ENCODE results near the gene ZFPL1.

The ZFPL1 gene

DNA sequence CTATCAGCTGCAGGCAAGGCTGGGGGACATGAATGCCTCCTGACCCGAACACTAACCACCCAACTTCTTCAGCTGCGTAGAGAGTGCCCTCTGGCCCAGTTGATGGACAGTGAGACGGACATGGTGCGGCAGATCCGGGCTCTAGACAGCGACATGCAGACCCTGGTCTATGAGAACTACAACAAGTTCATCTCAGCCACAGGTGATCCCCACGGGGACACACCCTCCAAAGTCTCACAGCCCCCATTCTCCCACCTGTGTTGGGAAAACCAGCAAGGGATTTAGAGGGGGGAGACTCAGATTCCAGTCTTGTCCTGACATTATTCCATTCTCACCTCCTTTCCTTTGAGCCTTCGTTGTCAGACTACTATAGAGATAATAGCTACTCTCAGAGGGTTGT is 12.9 kb downstream of the ZFPL1 start:
- no peak for DNase-seq

DNA sequence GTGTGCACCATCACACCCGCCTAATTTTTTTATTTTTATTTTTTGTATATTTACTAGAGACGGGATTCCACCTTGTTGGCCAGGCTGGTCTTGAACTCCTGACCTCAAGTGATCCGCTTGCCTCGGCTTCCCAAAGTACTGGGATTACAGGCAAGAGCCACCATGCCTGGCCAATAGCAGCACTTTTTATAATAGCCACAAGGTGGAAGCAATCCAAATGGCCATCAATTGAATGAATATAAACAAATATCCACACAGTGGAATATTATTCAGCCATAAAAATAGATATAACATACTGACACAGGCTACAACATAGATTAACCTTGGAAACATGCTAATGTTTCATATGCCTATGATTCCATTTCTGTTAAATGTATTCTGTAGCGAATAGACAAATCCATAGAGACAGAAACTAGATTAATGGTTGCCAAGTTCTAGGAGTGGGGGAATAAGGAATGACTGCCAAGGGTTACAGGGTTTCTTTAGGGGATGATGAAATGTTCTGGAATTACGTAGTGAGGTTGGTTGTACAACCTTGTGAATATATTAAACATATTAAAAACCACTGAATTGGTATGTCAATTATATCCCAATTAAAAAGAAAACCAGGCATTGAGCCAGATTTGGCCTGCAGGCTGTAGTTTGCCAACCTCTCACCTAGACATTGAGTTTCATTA is 16.8 kb downstream of the ZFPL1 start:
- DNase-seq = no peak

DNA sequence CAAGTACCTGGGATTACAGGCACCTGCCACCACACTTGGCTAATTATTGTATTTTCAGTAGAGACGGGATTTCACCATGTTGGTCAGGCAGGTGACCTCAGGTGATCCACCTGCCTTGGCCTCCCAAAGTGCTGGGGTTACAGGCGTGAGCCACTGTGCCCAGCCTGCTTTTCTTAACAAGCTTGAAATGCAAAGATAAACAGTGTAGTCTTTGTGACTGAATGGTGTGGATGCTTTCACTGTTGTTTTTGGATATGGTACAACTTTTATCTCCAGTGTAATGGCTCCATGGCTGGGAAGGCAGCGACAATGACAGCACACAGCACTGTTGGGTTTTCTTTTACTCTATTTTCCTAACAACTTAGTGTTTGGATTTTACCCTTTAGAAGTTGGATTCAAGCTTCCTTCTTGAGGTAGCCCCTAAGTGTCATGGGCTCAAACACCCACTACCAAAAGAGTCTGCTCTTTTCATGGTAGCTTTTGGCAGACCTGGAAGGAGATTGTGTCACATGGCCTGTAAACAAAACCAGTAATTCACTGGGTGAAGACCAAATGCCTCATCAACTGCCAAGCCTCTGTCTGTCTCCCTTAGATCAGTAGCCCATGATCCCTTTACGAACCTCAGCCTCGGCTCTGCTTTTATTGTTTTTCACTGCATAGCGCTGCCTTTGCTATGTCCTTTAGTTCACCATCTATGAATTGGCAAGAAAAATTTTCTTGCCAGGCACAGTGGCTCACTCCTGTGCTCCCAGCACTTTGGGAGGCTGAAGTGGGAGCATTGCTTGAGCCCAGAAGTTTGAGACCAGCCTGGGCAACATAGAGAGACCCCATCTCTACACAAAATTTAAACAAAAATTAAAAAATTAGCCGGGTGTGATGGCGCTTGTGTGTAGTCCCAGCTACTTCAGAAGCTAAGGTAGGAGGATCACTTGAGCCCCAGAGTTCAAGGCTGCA is 18.4 kb downstream of the ZFPL1 start:
- no peak for DNase-seq

DNA sequence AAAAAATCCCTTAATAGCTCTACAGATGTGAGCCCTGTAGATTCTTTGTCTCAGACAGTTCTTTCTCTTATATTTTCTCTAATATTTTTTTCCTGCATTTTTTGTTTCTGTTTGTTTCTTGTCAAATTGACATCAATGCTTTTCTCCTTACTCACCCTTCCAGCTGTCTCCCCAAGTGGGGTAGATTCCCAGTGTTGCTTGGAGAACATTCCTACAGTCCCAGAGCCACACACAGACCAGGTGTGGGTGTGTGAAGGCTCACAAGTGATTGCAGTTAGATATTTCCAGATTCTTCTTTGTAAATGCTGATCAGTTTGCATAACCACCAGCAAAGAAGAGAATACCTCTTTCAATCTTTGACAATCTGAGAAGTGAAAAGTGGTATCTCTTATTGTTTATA is 19.5 kb downstream of the ZFPL1 start:
- no peak for DNase-seq

GRCh38 chr11:65104628-65105027 is 20.6 kb downstream of the ZFPL1 start:
- DNase-seq = no peak

DNA sequence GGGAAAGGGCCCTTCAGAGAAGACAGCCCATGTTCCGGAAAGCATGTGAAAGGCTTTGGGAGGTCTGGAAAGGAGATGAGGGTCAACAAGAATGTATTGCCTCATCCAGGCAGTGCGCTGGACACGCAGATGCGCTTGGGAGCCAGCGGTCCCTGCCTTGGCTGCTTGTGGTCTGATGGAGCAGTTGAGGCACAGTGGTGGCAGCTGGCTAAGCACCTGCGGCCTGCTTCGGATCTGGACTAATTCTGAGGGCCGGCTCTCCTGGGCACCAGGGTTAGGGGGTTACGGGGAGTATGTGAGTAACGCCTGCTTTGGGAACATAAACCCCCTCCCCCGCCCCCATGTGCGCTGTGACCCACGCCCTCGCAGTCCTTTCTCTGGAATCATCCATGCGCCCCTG is 23.1 kb downstream of the ZFPL1 start:
- no peak for DNase-seq

DNA sequence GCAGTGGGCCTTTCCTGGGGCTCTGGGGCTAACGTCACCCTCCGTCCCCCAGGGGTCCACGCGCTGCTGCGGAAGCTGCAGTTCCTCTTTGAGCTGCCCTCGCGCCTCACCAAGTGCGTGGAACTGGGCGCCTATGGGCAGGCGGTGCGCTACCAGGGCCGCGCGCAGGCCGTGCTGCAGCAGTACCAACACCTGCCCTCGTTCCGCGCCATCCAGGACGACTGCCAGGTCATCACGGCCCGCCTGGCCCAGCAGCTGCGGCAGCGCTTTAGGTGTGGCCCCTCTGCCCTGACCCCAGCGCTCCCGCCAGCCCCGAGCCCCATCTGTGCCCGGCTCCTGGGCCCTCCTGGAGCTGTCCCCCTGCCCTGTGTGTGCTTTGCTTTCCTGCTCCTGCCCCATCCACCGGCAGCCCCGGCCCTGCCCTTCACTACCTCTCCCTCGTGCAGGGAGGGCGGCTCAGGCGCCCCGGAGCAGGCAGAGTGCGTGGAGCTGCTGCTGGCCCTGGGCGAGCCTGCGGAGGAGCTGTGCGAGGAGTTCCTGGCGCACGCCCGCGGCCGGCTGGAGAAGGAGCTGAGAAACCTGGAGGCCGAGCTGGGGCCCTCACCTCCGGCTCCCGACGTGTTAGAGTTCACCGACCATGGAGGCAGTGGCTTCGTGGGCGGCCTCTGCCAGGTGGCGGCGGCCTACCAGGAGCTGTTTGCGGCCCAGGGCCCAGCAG is 23.9 kb downstream of the ZFPL1 start:
- DNase-seq = no peak

GRCh38 chr11:65108469-65109123 is 24.6 kb downstream of the ZFPL1 start:
- no peak for DNase-seq

DNA sequence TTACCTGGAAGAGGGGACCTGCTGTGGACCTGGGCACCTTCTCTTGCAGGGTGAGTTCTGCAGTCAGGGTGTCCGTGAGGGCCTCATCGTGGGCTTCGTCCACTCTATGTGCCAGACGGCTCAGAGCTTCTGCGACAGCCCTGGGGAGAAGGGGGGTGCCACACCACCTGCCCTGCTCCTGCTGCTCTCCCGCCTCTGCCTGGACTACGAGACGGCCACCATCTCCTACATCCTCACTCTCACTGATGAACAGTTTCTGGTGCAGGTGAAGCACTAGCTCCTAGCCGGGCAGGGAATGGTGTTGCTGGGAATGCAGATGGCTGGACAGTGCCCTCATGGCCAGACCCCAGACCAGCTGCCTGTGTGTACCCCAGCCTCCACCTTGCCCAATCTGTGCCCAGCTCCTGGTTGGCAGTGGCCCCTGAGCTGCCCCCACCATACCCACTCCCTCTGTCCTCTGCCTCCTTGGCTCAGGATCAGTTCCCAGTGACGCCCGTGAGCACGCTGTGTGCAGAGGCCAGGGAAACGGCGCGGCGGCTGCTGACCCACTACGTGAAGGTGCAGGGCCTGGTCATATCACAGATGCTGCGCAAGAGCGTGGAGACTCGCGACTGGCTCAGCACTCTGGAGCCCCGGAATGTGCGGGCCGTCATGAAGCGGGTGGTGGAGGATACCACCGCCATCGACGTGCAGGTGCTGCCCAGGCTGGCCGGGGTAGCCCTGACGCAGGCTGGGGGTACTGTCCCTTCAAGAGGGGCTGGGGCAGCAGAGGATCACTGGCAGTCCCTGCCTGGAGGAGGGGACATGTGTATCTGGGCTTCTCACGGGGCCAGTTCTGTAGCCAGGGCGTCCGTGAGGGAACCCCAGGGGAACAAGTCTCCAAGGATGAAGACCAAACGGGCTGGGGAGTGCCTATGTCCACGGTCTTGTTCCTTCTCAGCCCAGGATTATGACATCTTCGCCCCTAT is 25.5 kb downstream of the ZFPL1 start:
- no peak for DNase-seq

DNA sequence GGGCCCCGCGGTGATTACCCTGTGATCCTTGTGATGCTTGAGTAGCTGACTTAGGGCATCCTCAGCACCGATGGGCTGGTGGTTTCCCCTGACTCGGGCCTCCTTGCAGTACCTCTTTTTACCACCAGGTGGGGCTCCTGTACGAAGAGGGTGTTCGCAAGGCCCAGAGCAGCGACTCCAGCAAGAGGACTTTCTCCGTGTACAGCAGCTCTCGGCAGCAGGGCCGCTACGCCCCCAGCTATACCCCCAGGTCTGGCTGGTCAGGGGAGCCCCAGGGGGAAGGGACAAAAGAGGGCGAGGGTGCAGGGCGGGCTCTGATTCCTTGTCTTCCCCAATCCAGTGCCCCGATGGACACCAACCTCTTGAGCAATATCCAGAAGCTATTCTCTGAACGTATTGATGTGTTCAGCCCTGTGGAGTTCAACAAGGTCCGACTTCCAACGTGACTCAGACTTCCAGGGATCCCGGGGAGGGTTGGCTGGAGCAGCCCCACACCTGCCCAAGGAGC is 26.4 kb downstream of the ZFPL1 start:
- DNase-seq = peak; percentile 93 to 100 (median 96)

DNA sequence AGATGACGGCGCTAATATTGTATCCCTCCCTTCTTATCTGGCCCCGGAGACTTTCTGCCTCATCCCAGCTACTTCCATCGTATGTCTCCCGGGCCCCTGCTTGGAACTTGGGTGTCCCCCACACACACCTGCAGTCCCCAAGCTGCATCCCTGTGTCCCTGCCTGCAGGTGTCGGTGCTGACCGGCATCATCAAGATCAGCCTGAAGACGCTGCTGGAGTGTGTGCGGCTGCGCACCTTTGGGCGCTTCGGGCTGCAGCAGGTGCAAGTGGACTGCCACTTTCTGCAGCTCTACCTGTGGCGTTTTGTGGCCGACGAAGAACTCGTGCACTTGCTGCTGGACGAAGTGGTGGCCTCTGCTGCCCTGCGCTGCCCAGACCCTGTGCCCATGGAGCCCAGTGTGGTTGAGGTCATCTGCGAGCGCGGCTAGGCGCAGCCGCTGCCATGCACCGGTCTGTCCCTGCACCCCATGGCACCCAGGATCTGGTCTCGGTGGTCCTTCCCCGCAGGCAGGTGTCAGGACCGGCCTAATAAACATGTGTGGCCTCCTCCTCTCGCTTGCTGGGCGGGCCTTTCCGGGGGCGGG is 27.2 kb downstream of the ZFPL1 start:
- DNase-seq = no peak

DNA sequence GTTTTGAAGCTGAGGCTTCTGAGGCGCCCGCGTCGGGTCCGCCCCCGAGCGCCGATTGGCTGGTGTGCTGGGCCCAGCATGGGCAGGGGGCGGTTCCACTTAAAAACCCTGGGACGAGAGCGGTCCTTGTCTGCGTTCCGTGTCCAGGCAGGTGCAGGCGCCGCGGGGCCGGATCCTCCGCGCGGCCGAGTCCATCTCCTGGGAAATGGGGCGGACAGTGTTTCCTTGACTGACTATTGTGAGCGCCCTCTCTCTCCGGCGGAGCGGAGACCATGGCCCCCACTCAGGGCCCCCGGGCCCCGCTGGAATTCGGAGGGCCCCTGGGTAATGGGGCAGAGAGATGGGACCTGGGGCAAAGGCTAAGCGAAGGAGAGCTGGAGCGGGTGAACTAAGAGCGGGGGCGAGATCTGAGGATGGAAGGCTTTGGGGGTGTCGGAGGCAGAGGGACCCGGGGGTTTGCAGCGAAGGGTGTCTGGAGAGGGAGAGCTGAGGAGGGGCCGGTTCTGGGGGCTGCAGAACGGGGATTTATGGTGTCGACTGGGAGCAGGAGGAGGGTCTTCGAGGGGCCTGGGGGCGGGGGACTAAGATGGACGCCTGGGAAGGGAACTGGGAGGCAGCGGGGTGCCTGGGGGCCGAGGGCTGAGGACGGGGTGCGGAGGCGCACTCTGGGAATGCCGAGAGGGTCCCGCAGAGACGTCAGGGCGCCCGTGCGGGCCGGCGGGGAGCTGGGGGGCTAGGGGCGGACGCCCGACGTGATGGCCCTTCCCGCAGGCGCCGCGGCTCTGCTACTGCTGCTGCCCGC is 27.9 kb downstream of the ZFPL1 start, which contains the start of gene TM7SF2:
Gene TM7SF2 (plus strand): TSS at position 129 of the 802 bp plus-strand sequence. CDS start 144 bp downstream, at position 273.
- DNase-seq = peak; percentile 61 to 92 (median 74)

DNA sequence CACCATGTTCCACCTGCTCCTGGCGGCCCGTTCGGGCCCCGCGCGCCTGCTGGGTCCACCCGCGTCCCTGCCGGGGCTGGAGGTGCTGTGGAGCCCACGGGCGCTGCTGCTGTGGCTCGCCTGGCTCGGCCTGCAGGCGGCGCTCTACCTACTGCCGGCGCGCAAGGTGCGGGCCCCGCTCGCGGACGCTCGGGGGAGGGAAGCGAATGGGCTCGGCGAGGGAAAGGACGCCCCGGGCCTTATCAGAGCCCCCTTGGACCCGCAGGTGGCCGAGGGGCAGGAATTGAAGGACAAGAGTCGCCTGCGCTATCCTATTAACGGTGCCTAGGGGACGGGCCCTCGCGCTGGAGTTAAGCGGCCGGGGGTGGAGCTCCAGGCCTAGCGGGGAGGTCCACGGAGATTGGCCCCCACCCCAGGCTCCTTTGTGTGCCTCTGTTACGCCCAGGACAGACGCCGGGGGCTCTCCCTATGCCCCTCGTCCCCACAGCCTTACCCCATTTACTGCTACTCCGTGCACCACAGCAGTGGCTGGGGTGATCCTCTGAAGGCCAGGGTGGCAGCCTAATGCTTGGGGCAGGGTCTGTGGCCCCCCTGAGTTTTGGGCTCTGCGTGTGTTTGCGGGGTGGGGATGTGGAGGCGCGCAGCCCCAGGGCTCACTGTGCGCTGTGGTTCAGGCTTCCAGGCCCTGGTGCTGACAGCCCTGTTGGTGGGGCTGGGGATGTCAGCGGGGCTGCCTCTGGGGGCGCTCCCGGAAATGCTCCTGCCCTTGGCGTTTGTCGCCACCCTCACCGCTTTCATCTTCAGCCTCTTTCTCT is 28.7 kb downstream of the ZFPL1 start:
- peak; percentile 50 to 76 (median 54) for DNase-seq

- no peak for DNase-seq
These were observed 29.3 kb downstream of the ZFPL1 start for GRCh38 chr11:65113361-65113756.

- DNase-seq = no peak
These were observed 29.8 kb downstream of the ZFPL1 start for GRCh38 chr11:65113839-65114238.

DNA sequence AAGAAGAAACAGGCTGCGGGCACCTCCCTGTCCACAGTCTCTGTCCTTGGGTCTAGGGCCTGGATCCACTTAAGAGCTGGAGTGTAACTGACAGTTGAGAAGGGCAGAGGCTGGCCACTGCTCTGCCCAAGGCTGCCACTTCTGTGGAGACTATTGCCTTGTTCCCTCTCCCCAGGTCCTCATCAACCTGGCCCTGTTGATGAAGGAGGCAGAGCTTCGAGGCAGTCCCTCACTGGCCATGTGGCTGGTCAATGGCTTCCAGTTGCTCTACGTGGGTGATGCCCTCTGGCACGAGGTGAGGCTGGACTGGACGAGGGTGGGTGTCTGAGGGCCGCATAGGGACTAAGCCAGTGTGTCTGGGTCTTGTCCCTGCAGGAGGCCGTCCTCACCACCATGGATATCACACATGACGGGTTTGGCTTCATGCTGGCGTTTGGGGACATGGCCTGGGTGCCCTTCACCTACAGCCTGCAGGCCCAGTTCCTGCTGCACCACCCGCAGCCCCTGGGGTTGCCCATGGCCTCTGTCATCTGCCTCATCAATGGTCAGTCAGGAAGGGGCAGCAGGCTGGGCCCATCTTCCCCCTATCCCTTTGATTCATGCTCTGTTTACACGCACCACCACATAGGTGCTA is 30.6 kb downstream of the ZFPL1 start:
- DNase-seq = no peak

DNA sequence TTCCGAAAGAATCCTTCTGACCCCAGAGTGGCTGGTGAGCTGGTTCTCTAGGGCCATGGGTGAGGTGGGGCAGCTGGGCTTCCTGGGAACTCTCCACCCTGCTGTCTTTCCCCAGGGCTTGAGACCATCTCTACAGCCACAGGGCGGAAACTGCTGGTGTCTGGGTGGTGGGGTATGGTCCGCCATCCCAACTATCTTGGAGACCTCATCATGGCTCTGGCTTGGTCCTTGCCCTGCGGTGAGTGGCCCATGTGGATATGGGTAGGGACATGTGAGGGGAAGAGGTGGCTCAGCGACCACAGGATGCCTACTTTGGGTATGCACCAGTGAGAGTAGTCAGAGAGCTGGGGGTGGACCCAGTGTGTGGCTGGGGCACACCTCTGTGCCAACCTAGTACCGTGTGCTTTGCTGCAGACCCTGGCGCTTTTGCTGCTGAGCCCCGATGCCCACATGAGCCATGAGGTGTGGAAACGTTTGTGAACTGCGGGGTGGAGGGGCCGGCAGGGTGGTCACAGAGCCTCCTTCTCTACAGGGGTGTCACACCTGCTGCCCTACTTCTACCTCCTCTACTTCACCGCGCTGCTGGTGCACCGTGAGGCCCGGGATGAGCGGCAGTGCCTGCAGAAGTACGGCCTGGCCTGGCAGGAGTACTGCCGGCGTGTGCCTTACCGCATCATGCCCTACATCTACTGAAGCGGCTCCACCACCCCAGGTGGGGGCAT is 31.5 kb downstream of the ZFPL1 start:
- no peak for DNase-seq

Measured in activated naive CD4-positive, alpha-beta T cell (primary cell).